H1 (cell line): ENCODE measurements around the gene ITPKA. TPM values are rescaled to one million over a fixed set of nuclear protein-coding genes. Genes with fewer than 3 reads are reported as not detected.

Experiments
- CTCF ChIA-PET: fragments of 300-600 bp; sonication (Branson Sonifier 250); formaldehyde crosslinking; loops from one replicate; lab custom pipeline; 2021; ENCODE audit not compliant: partially characterized antibody; lab: Charles Lee
- POLR2A ChIA-PET: fragments of 300-600 bp; sonication (Branson Sonifier 250); formaldehyde crosslinking; loops from one replicate; lab custom pipeline; 2021; ENCODE audit warnings: inconsistent platforms; ENCODE audit not compliant: partially characterized antibody; lab: Charles Lee
- DNase-seq, 2 experiments: peaks; one replicate each; pipeline versions ENCODE4 v3.0.0 to v3.0.0-alpha.2; 2010 to 2022; ENCODE audit warnings: low spot score in 2 of 2, low read depth in 1 of 2, mixed read lengths in 1 of 2
- FAIRE-seq: peaks from 2 replicates; lab custom pipeline; 2011; peaks lifted over from hg19 to GRCh38; lab: Jason Lieb, UNC
- H2AFZ ChIP-seq: 2 replicates; pipeline ENCODE4 v1.8.1; 2012; ENCODE audit warnings: low read length, inconsistent platforms
- H2AK5ac ChIP-seq: 2 replicates; pipeline ENCODE4 v1.6.1; 2013; ENCODE audit warnings: low read depth, low read length
- H2BK120ac ChIP-seq: replicated peaks from 2 replicates; pipeline ENCODE3; 2013; ENCODE audit warnings: low read depth, low read length, inconsistent platforms
- H2BK12ac ChIP-seq: 2 replicates; pipeline ENCODE4 v1.6.1; 2013; ENCODE audit warnings: low read depth, low read length
- H2BK15ac ChIP-seq: 2 replicates; pipeline ENCODE4 v1.6.1; 2013; ENCODE audit warnings: low read length
- H2BK20ac ChIP-seq: 2 replicates; pipeline ENCODE4 v1.6.1; 2013; ENCODE audit warnings: low read length
- H2BK5ac ChIP-seq: 2 replicates; pipeline ENCODE4 v1.6.1; 2013; ENCODE audit warnings: low read depth, low read length
- H3K14ac ChIP-seq: 2 replicates; pipeline ENCODE4 v1.6.1; 2013; ENCODE audit warnings: inconsistent platforms; ENCODE audit not compliant: insufficient read length
- H3K18ac ChIP-seq: 2 replicates; pipeline ENCODE4 v1.6.1; 2013; ENCODE audit warnings: low read length; ENCODE audit errors: extremely low read depth
- H3K23ac ChIP-seq: 2 replicates; pipeline ENCODE4 v1.6.1; 2013; ENCODE audit warnings: inconsistent platforms; ENCODE audit not compliant: insufficient read length
- H3K23me2 ChIP-seq: 2 replicates; pipeline ENCODE4 v1.6.1; 2013; ENCODE audit warnings: low read depth, low read length
- H3K27ac ChIP-seq: 2 replicates; pipeline ENCODE4 v1.6.1; 2011; ENCODE audit warnings: low read depth, low read length, inconsistent platforms
- H3K27me3 ChIP-seq, 4 experiments: replicated peaks in 1 of 4; 1 replicate in 1 of 4; 2 replicates in 3 of 4; pipeline versions ENCODE4 v1.6.1 to v1.8.1; 2011 to 2013; ENCODE audit warnings: low read length in 3 of 4, mild to moderate bottlenecking in 3 of 4, inconsistent platforms in 2 of 4, mixed read lengths in 2 of 4, moderate library complexity in 1 of 4; ENCODE audit not compliant: control insufficient read depth in 3 of 4, insufficient read depth in 3 of 4; ENCODE audit errors: extremely low read depth in 1 of 4
- H3K36me3 ChIP-seq, 4 experiments: 2 replicates each; pipeline versions ENCODE4 v1.6.1 to v1.8.1; 2011 to 2013; ENCODE audit warnings: mild to moderate bottlenecking in 4 of 4, low read length in 3 of 4, moderate library complexity in 2 of 4, control low read depth in 1 of 4, inconsistent platforms in 1 of 4; ENCODE audit not compliant: insufficient read depth in 4 of 4, control insufficient read depth in 2 of 4
- H3K4ac ChIP-seq: replicated peaks from 2 replicates; pipeline ENCODE3; 2013; ENCODE audit warnings: low read length, low read depth, mixed read lengths, inconsistent platforms; ENCODE audit not compliant: insufficient read length
- H3K4me1 ChIP-seq, 4 experiments: replicated peaks in 1 of 4; 1 replicate in 1 of 4; 2 replicates in 3 of 4; pipeline versions ENCODE4 v1.6.1 to v1.8.1; 2011 to 2013; ENCODE audit warnings: low read length in 3 of 4, inconsistent platforms in 2 of 4, mixed read lengths in 1 of 4; ENCODE audit not compliant: insufficient read depth in 4 of 4, control insufficient read depth in 3 of 4
- H3K4me2 ChIP-seq, 2 experiments: 2 replicates each; pipeline versions ENCODE4 v1.6.1 to v1.8.1; 2011 to 2013; ENCODE audit warnings: low read depth in 2 of 2, low read length in 2 of 2, control low read depth in 1 of 2, inconsistent platforms in 1 of 2, mild to moderate bottlenecking in 1 of 2; ENCODE audit not compliant: insufficient read depth in 1 of 2
- H3K4me3 ChIP-seq, 4 experiments: fragments of 200-600, 300-600 bp in 1 of 4; sonication (generic), shearing (Covaris generic), sonication (Bioruptor Twin) in 1 of 4; 2 replicates each; pipeline versions ENCODE4 v1.5.1 to v1.8.1; 2011 to 2016; ENCODE audit warnings: low read length in 4 of 4, low read depth in 3 of 4, control low read depth in 2 of 4, inconsistent platforms in 2 of 4, mild to moderate bottlenecking in 2 of 4, mixed read lengths in 1 of 4, moderate library complexity in 1 of 4; ENCODE audit not compliant: insufficient read depth in 2 of 4; ENCODE audit errors: extremely low read depth in 1 of 4
- H3K56ac ChIP-seq: replicated peaks from 2 replicates; pipeline ENCODE3; 2013; ENCODE audit warnings: low read depth, mild to moderate bottlenecking, mixed read lengths, low read length, inconsistent platforms; ENCODE audit not compliant: insufficient read length
- H3K79me1 ChIP-seq: 2 replicates; pipeline ENCODE4 v1.6.1; 2013; ENCODE audit warnings: low read depth, low read length, control low read depth
- H3K79me2 ChIP-seq, 2 experiments: 2 replicates each; pipeline versions ENCODE4 v1.6.1 to v1.8.1; 2012 to 2013; ENCODE audit warnings: low read length in 2 of 2, mild to moderate bottlenecking in 2 of 2, inconsistent platforms in 1 of 2; ENCODE audit not compliant: insufficient read depth in 2 of 2, control insufficient read depth in 1 of 2
- H3K9ac ChIP-seq, 4 experiments: replicated peaks in 1 of 4; 1 replicate in 1 of 4; 2 replicates in 3 of 4; pipeline versions ENCODE4 v1.6.1 to v1.8.1; 2011 to 2013; ENCODE audit warnings: low read depth in 3 of 4, low read length in 3 of 4, control low read depth in 2 of 4, mild to moderate bottlenecking in 2 of 4, moderate library complexity in 2 of 4, inconsistent platforms in 1 of 4; ENCODE audit errors: extremely low read depth in 1 of 4
- H3K9me3 ChIP-seq, 2 experiments: 2 replicates each; pipeline versions ENCODE4 v1.6.1 to v1.8.1; 2012 to 2013; ENCODE audit warnings: mild to moderate bottlenecking in 2 of 2, moderate library complexity in 2 of 2, control low read depth in 1 of 2, inconsistent platforms in 1 of 2, low read depth in 1 of 2, low read length in 1 of 2, mixed read lengths in 1 of 2; ENCODE audit not compliant: insufficient read depth in 2 of 2
- H4K20me1 ChIP-seq, 2 experiments: replicated peaks in 1 of 2; 2 replicates each; pipeline versions ENCODE3 to v1.8.1; 2011 to 2013; ENCODE audit warnings: inconsistent platforms in 2 of 2, low read length in 2 of 2, mild to moderate bottlenecking in 1 of 2; ENCODE audit not compliant: insufficient read depth in 2 of 2, control insufficient read depth in 1 of 2
- H4K5ac ChIP-seq: 2 replicates; pipeline ENCODE4 v1.6.1; 2013; ENCODE audit warnings: low read length, low read depth, mixed read lengths, inconsistent platforms; ENCODE audit not compliant: insufficient read length
- H4K8ac ChIP-seq: 2 replicates; pipeline ENCODE4 v1.8.0; 2013; ENCODE audit warnings: mild to moderate bottlenecking, moderate library complexity, low read length, inconsistent platforms; ENCODE audit not compliant: insufficient read depth; ENCODE audit errors: extremely low read depth
- H4K91ac ChIP-seq: replicated peaks from 2 replicates; pipeline ENCODE3; 2013; ENCODE audit warnings: low read length, mixed read lengths, inconsistent platforms; ENCODE audit not compliant: insufficient read length
- WGBS, 2 experiments: shearing (Covaris generic) in 1 of 2; methylation state at CpG; one replicate each; pipeline versions ENCODE4 v1.1.6 to v1.1.7; 2013 to 2015; ENCODE audit warnings: low lambda C conversion rate in 2 of 2, mixed read lengths in 2 of 2, inconsistent platforms in 1 of 2, low coverage in 1 of 2, missing lambda C conversion rate in 1 of 2; ENCODE audit not compliant: insufficient replicate concordance in 2 of 2, insufficient coverage in 1 of 2, insufficient read length in 1 of 2; ENCODE audit errors: extremely low coverage in 1 of 2, missing lambda C conversion rate in 1 of 2; 5-methylcytosine and 5-hydroxymethylcytosine counted together
- polyA plus RNA-seq, 7 experiments: library from polyadenylated mRNA; depleted of rRNA in 3 of 7; stranded (reverse) in 5 of 7; unstranded in 2 of 7; fragments of >200 nt in 5 of 7; fragments of 200-250 nt in 2 of 7; gene quantifications; 1 replicate in 5 of 7; 2 replicates in 1 of 7; 4 replicates in 1 of 7; pipeline versions ENCODE4 v1.2.1 to v1.2.3, GENCODE V29; 2011 to 2013; ENCODE audit warnings: missing spikeins in 2 of 7, mixed read lengths in 2 of 7
- total RNA-seq: library from RNA; stranded (reverse); fragmentation: NEBNext Ultra II Directional; extraction: Animal tissue kit (Norgen Biotek cat#: 25700); gene quantifications from 2 replicates; pipeline ENCODE4 v1.2.1, GENCODE V29; 2021

ITPKA gene
- total and polyA plus RNA-seq, 2 of the 8 experiments (the other 6 are each of a cell fraction or from before 2014, with no cell fraction given): 0.39 to 0.99 TPM

DNA sequence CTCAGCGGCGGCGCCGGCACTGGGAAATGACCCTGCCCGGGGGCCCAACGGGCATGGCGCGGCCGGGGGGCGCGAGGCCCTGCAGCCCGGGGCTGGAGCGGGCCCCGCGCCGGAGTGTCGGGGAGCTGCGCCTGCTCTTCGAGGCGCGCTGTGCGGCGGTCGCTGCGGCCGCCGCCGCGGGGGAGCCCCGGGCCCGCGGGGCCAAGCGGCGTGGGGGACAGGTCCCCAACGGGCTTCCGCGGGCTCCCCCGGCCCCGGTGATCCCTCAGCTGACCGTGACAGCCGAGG lies 172 bp downstream of the ITPKA start:
- peak overlapping the region; percentile 88 to 94 for H3K4me2 ChIP-seq
- CTCF ChIA-PET: interaction anchor here (0.5 to 2.7 kb wide), 5 partner anchors 9 to 125 kb away, joined by 3 to 12 read pairs (median 7); no protein-coding TSS in a partner anchor
- H3K23ac ChIP-seq: no peak overlapping the region
- no peak overlapping the region for H2BK5ac ChIP-seq
- H4K91ac ChIP-seq: no peak overlapping the region
- H3K9ac ChIP-seq: no peak overlapping the region
- peaks cover 23% of the 10 kb centered on the region; the same call in 1 of the 2 replicates for H3K23me2 ChIP-seq
- no peak overlapping the region for H2BK15ac ChIP-seq
- DNase-seq (no peak), FAIRE-seq (no peak)
- H2BK20ac ChIP-seq: no peak overlapping the region
- no peak overlapping the region for H3K18ac ChIP-seq
- no peak overlapping the region for H2BK120ac ChIP-seq
- H3K14ac ChIP-seq: no peak overlapping the region
- H3K79me2 ChIP-seq: no peaks in the 10 kb centered on the region
- peaks cover 60 to 83% (median 80%) of the 10 kb centered on the region in 4 experiments for H3K27me3 ChIP-seq
- peak overlapping the region in 3 of 4 experiments; percentile 14 to 78 (median 42); a peak in 4 of 8 replicates for H3K4me3 ChIP-seq
- WGBS, 2 experiments: 1% methylated on average over 32 of the region's 41 CpGs; no CpG with 5 or more reads in 1 of the 2 experiments
- POLR2A ChIA-PET: interaction anchor here (1.2 to 2.5 kb wide), 4 partner anchors 12 to 71 kb away, joined by 5 to 8 read pairs (median 6); partner anchors contain the start of gene LTK
- H3K36me3 ChIP-seq: peaks cover 0 to 5% (median 0%) of the 10 kb centered on the region in 4 experiments; a peak in 1 of 8 replicates
- H4K8ac ChIP-seq: no peak overlapping the region
- H3K27ac ChIP-seq: no peak overlapping the region
- H2AFZ ChIP-seq: peak overlapping the region; percentile 71; the same call in 1 of the 2 replicates
- H4K5ac ChIP-seq: no peak overlapping the region
- H2BK12ac ChIP-seq: no peak overlapping the region
- H3K4me1 ChIP-seq: peaks cover 0 to 15% (median 8%) of the 10 kb centered on the region in 4 experiments; a peak in 6 of 7 replicates
- no peaks in the 10 kb centered on the region for H3K9me3 ChIP-seq
- no peak overlapping the region for H3K4ac ChIP-seq
- peaks cover 2 to 7% of the 10 kb centered on the region in 2 experiments for H4K20me1 ChIP-seq
- H3K56ac ChIP-seq: no peak overlapping the region
- no peak overlapping the region for H2AK5ac ChIP-seq
- no peaks in the 10 kb centered on the region for H3K79me1 ChIP-seq
